ENCODE results near the gene NGF.
"Not testable (repeated sequence)": the region's sequence is repeated elsewhere in the genome, so short reads cannot be mapped to it uniquely, and the experiment has no call there.

- TF ChIP-seq EZH2 (optimal IDR thresholded peaks at IDR 0.05; ENCODE audit: low read depth, low read length); EZH2phosphoT487 (IDR thresholded peaks at IDR 0.05; ENCODE audit: low read length): not testable (repeated sequence)
- TF ChIP-seq, protein P1, sequence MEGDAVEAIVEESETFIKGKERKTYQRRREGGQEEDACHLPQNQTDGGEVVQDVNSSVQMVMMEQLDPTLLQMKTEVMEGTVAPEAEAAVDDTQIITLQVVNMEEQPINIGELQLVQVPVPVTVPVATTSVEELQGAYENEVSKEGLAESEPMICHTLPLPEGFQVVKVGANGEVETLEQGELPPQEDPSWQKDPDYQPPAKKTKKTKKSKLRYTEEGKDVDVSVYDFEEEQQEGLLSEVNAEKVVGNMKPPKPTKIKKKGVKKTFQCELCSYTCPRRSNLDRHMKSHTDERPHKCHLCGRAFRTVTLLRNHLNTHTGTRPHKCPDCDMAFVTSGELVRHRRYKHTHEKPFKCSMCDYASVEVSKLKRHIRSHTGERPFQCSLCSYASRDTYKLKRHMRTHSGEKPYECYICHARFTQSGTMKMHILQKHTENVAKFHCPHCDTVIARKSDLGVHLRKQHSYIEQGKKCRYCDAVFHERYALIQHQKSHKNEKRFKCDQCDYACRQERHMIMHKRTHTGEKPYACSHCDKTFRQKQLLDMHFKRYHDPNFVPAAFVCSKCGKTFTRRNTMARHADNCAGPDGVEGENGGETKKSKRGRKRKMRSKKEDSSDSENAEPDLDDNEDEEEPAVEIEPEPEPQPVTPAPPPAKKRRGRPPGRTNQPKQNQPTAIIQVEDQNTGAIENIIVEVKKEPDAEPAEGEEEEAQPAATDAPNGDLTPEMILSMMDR (IDR thresholded peaks at IDR 0.05; ENCODE audit: low read length), result not testable (repeated sequence)
Measured at GRCh38 chr1:115383455-115383854, 45.4 kb upstream of the NGF start.

All from MM.1S (cell line).